GM19035 (cell line): ENCODE results near the gene CDH7.

Experiments
- ATAC-seq: cut with Tn5 transposase; IDR thresholded peaks from one replicate; pipeline ENCODE4 v1.9.1; 2021; ENCODE audit not compliant: unreplicated experiment

CDH7 gene, protein sequence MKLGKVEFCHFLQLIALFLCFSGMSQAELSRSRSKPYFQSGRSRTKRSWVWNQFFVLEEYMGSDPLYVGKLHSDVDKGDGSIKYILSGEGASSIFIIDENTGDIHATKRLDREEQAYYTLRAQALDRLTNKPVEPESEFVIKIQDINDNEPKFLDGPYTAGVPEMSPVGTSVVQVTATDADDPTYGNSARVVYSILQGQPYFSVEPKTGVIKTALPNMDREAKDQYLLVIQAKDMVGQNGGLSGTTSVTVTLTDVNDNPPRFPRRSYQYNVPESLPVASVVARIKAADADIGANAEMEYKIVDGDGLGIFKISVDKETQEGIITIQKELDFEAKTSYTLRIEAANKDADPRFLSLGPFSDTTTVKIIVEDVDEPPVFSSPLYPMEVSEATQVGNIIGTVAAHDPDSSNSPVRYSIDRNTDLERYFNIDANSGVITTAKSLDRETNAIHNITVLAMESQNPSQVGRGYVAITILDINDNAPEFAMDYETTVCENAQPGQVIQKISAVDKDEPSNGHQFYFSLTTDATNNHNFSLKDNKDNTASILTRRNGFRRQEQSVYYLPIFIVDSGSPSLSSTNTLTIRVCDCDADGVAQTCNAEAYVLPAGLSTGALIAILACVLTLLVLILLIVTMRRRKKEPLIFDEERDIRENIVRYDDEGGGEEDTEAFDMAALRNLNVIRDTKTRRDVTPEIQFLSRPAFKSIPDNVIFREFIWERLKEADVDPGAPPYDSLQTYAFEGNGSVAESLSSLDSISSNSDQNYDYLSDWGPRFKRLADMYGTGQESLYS

DNA sequence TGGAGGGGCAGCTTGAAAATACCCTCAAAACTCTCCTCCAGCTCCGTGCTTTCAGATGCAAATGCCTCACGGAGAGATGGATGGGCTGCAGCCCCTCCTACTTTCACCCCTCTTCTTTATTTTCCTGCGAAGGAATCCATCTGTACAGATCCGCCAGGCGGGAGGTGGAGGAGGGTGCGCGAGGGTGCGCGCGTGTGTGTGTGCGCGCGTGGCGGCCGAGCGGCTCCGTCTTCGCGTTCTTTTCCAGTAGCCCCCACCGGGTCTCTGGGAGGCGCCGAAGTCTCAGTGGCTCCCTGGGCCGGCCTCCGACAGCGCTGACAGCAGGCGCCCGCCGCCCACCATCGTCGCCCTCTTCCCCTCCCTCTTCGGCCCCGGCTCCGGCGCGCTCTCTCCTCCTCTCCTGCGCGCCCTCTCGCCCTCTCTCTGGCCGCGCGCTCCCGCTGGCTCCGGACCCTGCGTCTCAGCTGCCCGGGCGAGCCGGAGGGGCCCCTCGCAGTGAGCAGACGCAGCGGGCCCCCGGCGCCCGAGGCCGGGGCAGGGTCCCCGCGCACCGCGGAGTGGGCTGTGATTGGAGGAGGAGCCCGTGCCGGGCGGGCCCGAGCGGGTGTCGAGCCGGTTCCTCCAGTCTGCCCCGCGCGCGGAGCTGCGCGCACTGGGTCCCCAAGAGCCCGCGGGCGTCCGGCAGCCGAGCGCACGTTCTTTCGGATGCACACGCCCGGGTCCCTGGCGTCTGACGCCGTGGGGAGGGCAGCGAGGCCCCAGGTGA, at the start of gene CDH7:
Gene CDH7 (plus strand): TSS at position 624 of the 766 bp plus-strand sequence. CDS start 11,831 bp downstream, outside the sequence.
- no peak for ATAC-seq

DNA sequence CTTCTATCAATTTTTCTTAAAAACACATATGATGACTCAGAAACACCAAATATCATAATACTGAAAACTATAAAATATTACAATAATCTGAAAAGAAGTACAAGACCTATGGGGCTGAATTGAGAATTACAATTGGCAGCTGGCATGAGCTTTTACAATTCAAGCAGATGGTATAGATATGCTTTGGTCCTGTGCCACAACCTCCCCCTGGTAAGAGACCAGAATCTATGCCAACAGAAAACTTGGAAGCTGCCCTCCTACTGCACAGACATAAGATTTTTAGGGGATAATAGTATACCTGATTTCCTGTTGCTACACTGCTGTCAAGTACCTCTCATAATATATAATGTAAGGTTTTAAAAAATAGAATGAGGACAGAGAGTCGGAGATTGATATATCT, 46.8 kb upstream of the CDH7 start:
- ATAC-seq, result no peak

GRCh38 chr18:65706646-65707045, 44.2 kb upstream of the CDH7 start:
- ATAC-seq, result no peak

DNA sequence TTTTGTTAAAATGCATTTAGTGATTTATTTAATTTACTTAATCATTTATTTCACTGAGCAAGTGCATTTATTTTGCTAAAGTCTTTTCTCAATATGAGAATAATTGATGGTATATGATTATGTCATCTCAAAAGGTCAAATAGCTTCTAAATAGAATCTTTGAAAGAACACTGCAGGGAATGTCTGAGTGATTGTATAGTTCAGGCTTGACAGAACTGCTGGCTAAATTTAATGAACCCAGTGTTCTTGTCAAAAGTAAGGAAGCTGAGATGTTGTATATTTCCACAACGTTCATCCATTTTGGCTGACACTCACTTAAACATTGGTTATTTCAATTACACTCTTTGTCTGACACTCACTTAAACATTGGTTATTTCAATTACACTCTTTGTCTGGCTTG, 39.3 kb upstream of the CDH7 start:
- ATAC-seq, result no peak

DNA sequence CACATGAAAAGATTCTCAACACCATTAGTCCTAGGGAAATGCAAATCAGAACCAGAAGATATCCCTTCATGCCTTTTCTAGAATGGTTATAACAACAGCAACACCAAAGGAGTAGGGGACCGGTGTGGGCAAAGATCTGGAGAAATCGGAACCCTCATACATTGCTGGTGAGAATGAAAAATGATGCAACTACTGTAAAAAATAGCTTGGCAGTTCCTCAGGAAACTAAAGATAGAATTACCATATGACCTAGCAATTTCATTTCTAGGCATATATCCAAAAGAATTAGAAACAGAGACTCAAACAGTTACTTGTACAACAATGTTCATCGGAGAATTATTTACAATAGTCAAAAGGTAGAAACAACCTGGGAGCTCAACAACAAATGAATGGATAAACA, 29.2 kb upstream of the CDH7 start:
- no peak for ATAC-seq

GRCh38 chr18:65725251-65726050, 25.4 kb upstream of the CDH7 start:
- no peak for ATAC-seq

- ATAC-seq, result no peak
Observed at GRCh38 chr18:65735155-65735554, 15.7 kb upstream of the CDH7 start.

- no peak for ATAC-seq
Observed at GRCh38 chr18:65737471-65737955, 13.3 kb upstream of the CDH7 start.

DNA sequence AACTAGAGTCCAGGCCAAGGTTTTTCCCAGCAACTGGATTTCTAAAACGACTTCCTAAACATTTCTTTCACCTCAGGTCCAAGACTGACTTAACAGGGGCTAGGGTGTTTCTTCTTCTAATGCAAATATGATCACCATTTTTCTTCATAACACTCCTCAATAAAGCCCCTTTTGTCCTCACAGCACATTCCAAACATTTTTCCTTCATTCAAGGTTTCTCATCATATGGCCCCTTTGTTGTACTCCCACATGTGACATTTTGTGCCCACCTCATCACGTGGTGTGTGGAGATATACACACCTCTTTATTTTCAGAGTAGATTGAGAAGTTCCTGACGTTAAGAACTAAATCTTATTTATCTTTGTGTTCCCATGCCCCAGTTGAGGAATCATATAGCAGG, 3.9 kb upstream of the CDH7 start:
- no peak for ATAC-seq

DNA sequence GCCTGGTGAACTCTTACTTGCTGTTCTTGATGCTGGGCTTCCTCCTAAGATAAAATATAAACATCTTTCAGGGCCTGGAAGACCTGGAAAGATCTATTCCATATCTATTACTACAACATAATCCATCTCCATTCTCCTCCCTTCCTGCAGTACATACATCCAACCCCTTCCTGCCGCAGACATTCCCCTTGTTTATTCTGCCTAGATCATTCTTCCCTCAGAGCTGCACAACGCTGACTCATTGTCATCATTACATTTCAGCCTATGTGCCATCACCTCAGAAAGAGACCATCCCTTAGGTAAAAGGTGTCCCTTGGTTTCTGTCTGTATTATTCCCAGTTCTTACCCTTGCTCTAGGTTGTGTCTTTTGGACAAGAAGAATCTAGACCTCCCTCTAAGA, 2.5 kb upstream of the CDH7 start:
- no peak for ATAC-seq

DNA sequence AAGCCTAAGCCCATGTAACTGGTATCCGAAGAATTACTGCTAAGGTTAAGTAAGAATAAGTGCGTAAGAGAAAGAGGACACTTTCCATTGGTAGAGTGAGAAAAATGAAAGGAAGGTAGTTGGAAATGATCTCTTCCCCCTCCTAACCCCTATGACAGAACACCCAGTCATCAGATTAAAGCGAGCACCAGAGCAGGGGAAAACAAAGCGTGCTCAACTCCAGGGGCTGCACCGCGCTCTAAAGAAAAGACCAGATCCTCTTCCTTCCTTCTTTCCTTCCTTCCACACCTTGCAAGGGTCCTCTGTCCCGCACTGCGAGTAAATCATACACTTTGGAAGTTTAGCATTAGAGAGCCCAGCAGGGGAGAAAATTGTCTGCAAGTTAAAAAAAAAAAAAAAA, 971 bp upstream of the CDH7 start:
- no peak for ATAC-seq

DNA sequence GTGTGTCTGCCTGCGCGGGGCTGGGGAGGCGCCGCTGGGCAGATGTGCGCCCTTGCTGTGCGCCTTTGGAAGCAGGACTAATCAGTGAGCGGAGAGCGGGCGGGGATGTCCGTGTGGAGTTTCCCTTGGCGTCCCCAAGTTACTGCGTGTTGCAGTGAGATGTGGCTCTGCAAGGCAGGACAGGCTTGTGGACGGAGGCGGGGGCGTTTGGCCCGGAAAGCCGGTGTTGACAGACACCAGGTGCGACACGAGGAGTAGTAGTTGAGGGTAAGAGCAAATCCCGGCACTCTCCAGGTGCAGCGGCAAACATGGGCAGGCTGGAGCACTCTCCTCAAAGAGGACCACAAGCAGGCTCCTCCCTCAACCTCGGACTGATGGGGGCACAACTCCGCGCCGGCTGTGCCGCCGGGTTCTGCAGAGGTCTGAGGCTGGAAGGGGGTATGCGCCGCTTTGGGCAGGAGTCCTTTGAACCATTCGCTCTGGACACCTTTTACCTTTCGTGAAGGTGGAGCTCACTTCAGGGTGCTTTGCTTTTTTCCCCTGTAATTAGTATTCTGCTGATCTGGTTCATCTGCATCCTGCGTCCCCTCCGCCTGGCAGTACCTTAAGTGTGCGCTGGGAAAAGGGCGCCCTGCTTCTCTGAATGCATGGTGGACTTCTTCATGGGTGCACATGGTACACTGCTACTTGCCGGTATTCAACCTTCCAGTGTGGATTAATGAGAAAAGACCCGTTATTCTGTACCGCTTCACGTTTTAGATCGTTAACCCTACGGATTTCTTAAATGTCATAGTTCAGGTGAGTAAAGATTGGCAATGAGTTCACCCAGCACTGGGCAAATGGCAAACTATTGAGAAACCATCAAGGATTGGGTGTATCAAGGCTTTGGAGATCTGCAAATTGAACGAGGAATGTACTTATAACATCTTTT, 608 bp downstream of the CDH7 start:
- no peak for ATAC-seq

DNA sequence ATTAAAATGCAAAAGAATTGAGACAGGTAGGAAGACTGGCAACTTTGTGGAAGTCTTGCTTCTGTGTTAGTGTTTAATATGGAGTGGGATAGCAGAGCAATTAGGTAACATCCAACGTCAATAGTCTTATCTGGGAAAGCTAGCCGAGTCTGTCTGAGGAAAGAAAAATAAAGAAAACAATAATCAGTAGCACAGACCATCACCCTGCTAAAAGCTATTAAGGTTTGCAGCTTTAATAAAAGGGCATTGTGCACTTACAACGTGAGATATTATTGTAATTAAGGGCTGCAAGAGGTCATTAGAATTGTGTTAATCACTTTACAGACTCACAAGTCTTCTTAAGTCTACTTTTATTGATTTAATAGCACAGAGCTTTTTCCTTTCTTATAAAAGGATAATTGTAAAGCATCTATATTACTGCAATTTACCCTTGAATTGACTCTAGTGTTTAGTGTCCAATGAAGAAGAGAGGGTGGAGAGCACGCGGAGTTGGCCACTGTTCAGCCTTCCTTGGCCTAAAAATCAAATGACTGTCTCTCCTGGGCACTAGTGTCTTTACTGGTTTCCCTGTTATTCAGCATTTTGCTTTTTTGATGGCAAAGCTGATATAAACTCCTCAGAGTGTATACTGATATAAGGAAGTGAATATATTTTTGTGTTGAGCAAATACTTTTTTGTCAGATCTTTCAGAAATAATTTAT, 2.0 kb downstream of the CDH7 start:
- no peak for ATAC-seq

- no peak for ATAC-seq
Observed at GRCh38 chr18:65753520-65753919, 2.7 kb downstream of the CDH7 start.

GRCh38 chr18:65754121-65754520, 3.3 kb downstream of the CDH7 start:
- no peak for ATAC-seq

- ATAC-seq, result no peak
Observed at GRCh38 chr18:65755616-65756015, 4.8 kb downstream of the CDH7 start.

DNA sequence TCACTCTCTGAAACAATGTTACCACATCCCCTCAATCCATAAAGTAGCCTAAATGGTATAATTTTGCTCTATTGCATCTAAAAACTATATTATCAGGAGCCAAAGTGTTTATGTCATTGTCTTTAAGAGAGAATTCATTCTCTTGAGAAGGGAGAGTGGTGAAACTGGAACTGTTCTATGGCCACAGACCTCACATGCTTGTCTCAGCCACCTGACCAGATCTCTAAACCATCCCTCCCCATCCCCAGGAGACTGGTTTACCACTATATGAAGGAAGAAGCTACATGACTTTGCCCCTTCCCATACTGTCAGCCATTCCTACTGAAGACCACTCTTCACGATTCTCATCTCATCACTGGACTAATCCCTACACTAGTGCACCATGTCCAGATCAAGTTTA, 9.6 kb downstream of the CDH7 start:
- no peak for ATAC-seq

GRCh38 chr18:65761636-65762295, 11.0 kb downstream of the CDH7 start:
- ATAC-seq, result no peak
